Keratinocyte (primary cell): ENCODE results near the gene TBRG4. TPM values are rescaled to one million over a fixed set of nuclear protein-coding genes. Genes with fewer than 3 reads are reported as not detected.

Experiments used
- DNase-seq: peaks from one replicate; pipeline ENCODE4 v3.0.0-alpha.2; 2011; ENCODE audit warnings: low read depth, missing footprints, low spot score
- FAIRE-seq: peaks from 2 replicates; lab custom pipeline; 2011; peaks lifted over from hg19 to GRCh38; lab: Jason Lieb, UNC
- H2AFZ ChIP-seq: 2 replicates; pipeline ENCODE4 v1.6.0; 2012; ENCODE audit warnings: low read length, control low read depth, inconsistent platforms; ENCODE audit not compliant: control insufficient read depth
- H3K27ac ChIP-seq: 2 replicates; pipeline ENCODE4 v1.5.1; 2011; ENCODE audit warnings: low read length; ENCODE audit not compliant: control insufficient read depth, insufficient read depth
- H3K27me3 ChIP-seq: 3 replicates; pipeline ENCODE4 v1.6.0; 2011; ENCODE audit warnings: low read length; ENCODE audit not compliant: control insufficient read depth, insufficient read depth; ENCODE audit errors: extremely low read depth
- H3K36me3 ChIP-seq, 2 experiments: 2 replicates in 1 of 2; 3 replicates in 1 of 2; pipeline ENCODE4 v1.5.1; 2011; ENCODE audit warnings: low read length in 2 of 2, mild to moderate bottlenecking in 1 of 2; ENCODE audit not compliant: control insufficient read depth in 2 of 2, insufficient read depth in 2 of 2; ENCODE audit errors: extremely low read depth in 1 of 2
- H3K4me1 ChIP-seq: 3 replicates; pipeline ENCODE4 v1.5.1; 2011; ENCODE audit warnings: low read length; ENCODE audit not compliant: control insufficient read depth, insufficient read depth; ENCODE audit errors: extremely low read depth
- H3K4me2 ChIP-seq: 3 replicates; pipeline ENCODE4 v1.6.0; 2011; ENCODE audit warnings: low read depth, low read length; ENCODE audit not compliant: control insufficient read depth, insufficient read depth; ENCODE audit errors: extremely low read depth
- H3K4me3 ChIP-seq, 3 experiments: fragments of 200-600 bp in 1 of 3; sonication (generic) in 1 of 3; 2 replicates in 2 of 3; 3 replicates in 1 of 3; pipeline ENCODE4 v1.5.1; 2011 to 2016; ENCODE audit warnings: low read length in 3 of 3, mild to moderate bottlenecking in 3 of 3, control low read depth in 2 of 3, inconsistent platforms in 1 of 3, low read depth in 1 of 3, mixed read lengths in 1 of 3, mixed run types in 1 of 3, moderate library complexity in 1 of 3; ENCODE audit not compliant: control insufficient read depth in 2 of 3, insufficient read depth in 2 of 3; ENCODE audit errors: extremely low read depth in 1 of 3
- H3K79me2 ChIP-seq: 2 replicates; pipeline ENCODE4 v1.6.0; 2012; ENCODE audit warnings: low read length; ENCODE audit not compliant: control insufficient read depth, insufficient read depth
- H3K9ac ChIP-seq: 3 replicates; pipeline ENCODE4 v1.6.0; 2011; ENCODE audit warnings: low read length; ENCODE audit not compliant: control insufficient read depth, insufficient read depth; ENCODE audit errors: extremely low read depth
- H3K9me1 ChIP-seq: 3 replicates; pipeline ENCODE4 v1.6.0; 2011; ENCODE audit warnings: low read length; ENCODE audit not compliant: control insufficient read depth, insufficient read depth; ENCODE audit errors: extremely low read depth
- H3K9me3 ChIP-seq: 2 replicates; pipeline ENCODE4 v1.5.1; 2012; ENCODE audit warnings: low read depth, low read length; ENCODE audit not compliant: control insufficient read depth
- H4K20me1 ChIP-seq: 3 replicates; pipeline ENCODE4 v1.6.0; 2011; ENCODE audit warnings: low read length; ENCODE audit not compliant: control insufficient read depth, insufficient read depth; ENCODE audit errors: extremely low read depth
- CTCF ChIP-seq, 3 experiments: IDR thresholded peaks in 1 of 3; conservative IDR thresholded peaks in 1 of 3; optimal IDR thresholded peaks in 1 of 3; 2 replicates in 2 of 3; 3 replicates in 1 of 3; pipeline versions ENCODE3 to v1.5.1; 2011; ENCODE audit warnings: low read length in 3 of 3, mild to moderate bottlenecking in 3 of 3, moderate library complexity in 2 of 3, control low read depth in 1 of 3, inconsistent platforms in 1 of 3; ENCODE audit not compliant: insufficient read depth in 2 of 3; ENCODE audit errors: extremely low read depth in 1 of 3
- EZH2 ChIP-seq: IDR thresholded peaks from one replicate; pipeline ENCODE4 v1.6.1; 2012; ENCODE audit warnings: inconsistent platforms, mild to moderate bottlenecking, low read length, moderate library complexity
- dilution Hi-C: fragments of 300-500 bp; cut with MboI; formaldehyde crosslinking; loops from one replicate; pipeline ENCODE4 v1.7.0; 2020; ENCODE audit warnings: low sequenced_read_pairs; ENCODE audit not compliant: extremely low pct_ligation_motif_present
- polyA plus RNA-seq, 5 experiments: library from polyadenylated mRNA; depleted of rRNA in 3 of 5; stranded (reverse) in 3 of 5; stranded (forward) in 1 of 5; unstranded in 1 of 5; fragments of >200 nt; gene quantifications; 1 replicate in 1 of 5; 2 replicates in 3 of 5; 3 replicates in 1 of 5; pipeline versions ENCODE4 v1.2.1 to v1.2.3, GENCODE V29; 2011 to 2012; ENCODE audit warnings: missing spikeins in 2 of 5, low read depth in 1 of 5, low replicate concordance in 1 of 5

Gene TBRG4
- polyA plus RNA-seq, 1 donor (not counting 4 experiments of a cell fraction or from before 2014, with no cell fraction given), result 90.5 TPM

GRCh38 chr7:45130910-45131309 lies 19.4 kb upstream of the TBRG4 start:
- no peak overlapping the region for H3K4me3 ChIP-seq
- FAIRE-seq, result no peak
- no peak overlapping the region for H3K27ac ChIP-seq
- no peaks in the 10 kb centered on the region for H3K9me1 ChIP-seq
- H3K27me3 ChIP-seq, result peaks cover 5% of the 10 kb centered on the region
- no peaks in the 10 kb centered on the region for H3K36me3 ChIP-seq
- H3K9ac ChIP-seq, result no peak overlapping the region
- no peak overlapping the region for H2AFZ ChIP-seq
- no peaks in the 10 kb centered on the region for H3K9me3 ChIP-seq
- no peak for DNase-seq
- dilution Hi-C loops, result no loop called here
- TF ChIP-seq CTCF (optimal IDR thresholded peaks at IDR 0.05 in 1 of 3, IDR thresholded peaks at IDR 0.05 in 1 of 3, conservative IDR thresholded peaks at IDR 0.05 in 1 of 3; ENCODE audit: extremely low read depth in 1 of 3, insufficient read depth in 2 of 3, low read length in 3 of 3) (no peak), EZH2 (no peak)
- H3K4me2 ChIP-seq, result no peak overlapping the region
- H3K79me2 ChIP-seq, result no peaks in the 10 kb centered on the region
- no peaks in the 10 kb centered on the region for H4K20me1 ChIP-seq
- no peaks in the 10 kb centered on the region for H3K4me1 ChIP-seq

GRCh38 chr7:45129906-45130305 lies 18.4 kb upstream of the TBRG4 start:
- H3K27ac ChIP-seq, result no peak overlapping the region
- DNase-seq (no peak), FAIRE-seq (no peak)
- H3K9me1 ChIP-seq, result no peaks in the 10 kb centered on the region
- no peaks in the 10 kb centered on the region for H4K20me1 ChIP-seq
- H3K4me3 ChIP-seq, result no peak overlapping the region
- H3K9ac ChIP-seq, result no peak overlapping the region
- H3K36me3 ChIP-seq, result no peaks in the 10 kb centered on the region
- H3K4me1 ChIP-seq, result no peaks in the 10 kb centered on the region
- dilution Hi-C loops, result no loop called here
- no peaks in the 10 kb centered on the region for H3K79me2 ChIP-seq
- TF ChIP-seq CTCF (optimal IDR thresholded peaks at IDR 0.05 in 1 of 3, IDR thresholded peaks at IDR 0.05 in 1 of 3, conservative IDR thresholded peaks at IDR 0.05 in 1 of 3; ENCODE audit: extremely low read depth in 1 of 3, insufficient read depth in 2 of 3, low read length in 3 of 3), result no peak
- TF ChIP-seq EZH2, result no peak
- peaks cover 5% of the 10 kb centered on the region for H3K27me3 ChIP-seq
- no peak overlapping the region for H3K4me2 ChIP-seq
- no peak overlapping the region for H2AFZ ChIP-seq
- no peaks in the 10 kb centered on the region for H3K9me3 ChIP-seq
